MM.1S (cell line): ENCODE results near the gene CYP17A1.
A peak's percentile ranks its signal among the peaks of the same experiment; 100 is the strongest.

Source experiments
- DNase-seq: peaks from one replicate; pipeline ENCODE4 v3.0.0-alpha.2; 2015
- H2AFZ ChIP-seq: fragments of 300-600 bp; sonication (generic); 2 replicates; pipeline ENCODE4 v1.6.0; 2016; ENCODE audit warnings: antibody characterized with exemption, low read length
- H3F3A ChIP-seq: fragments of 300-600 bp; sonication (generic); 2 replicates; pipeline ENCODE4 v1.6.1; 2016; ENCODE audit warnings: mild to moderate bottlenecking, antibody characterized with exemption, low read length, moderate library complexity, mixed read lengths; ENCODE audit not compliant: insufficient read depth
- H3K27ac ChIP-seq: fragments of 300-600 bp; sonication (generic); 2 replicates; pipeline ENCODE4 v1.5.1; 2016; ENCODE audit warnings: mild to moderate bottlenecking, low read length
- H3K27me3 ChIP-seq: fragments of 300-600 bp; sonication (generic); replicated peaks from 2 replicates; pipeline ENCODE4 v1.6.0; 2016; ENCODE audit warnings: low read length; ENCODE audit not compliant: insufficient read depth
- H3K36me3 ChIP-seq: fragments of 300-600 bp; sonication (generic); replicated peaks from 2 replicates; pipeline ENCODE4 v1.6.1; 2016; ENCODE audit warnings: mild to moderate bottlenecking, low read length, mixed read lengths; ENCODE audit not compliant: insufficient read depth
- H3K4me1 ChIP-seq: fragments of 300-600 bp; sonication (generic); 2 replicates; pipeline ENCODE4 v1.6.1; 2016; ENCODE audit warnings: low read length, mixed read lengths
- H3K4me2 ChIP-seq: fragments of 300-600 bp; sonication (generic); 2 replicates; pipeline ENCODE4 v1.6.0; 2016; ENCODE audit warnings: low read depth, low read length
- H3K4me3 ChIP-seq: fragments of 300-600 bp; sonication (generic); 2 replicates; pipeline ENCODE4 v1.5.1; 2016; ENCODE audit warnings: low read length, mixed read lengths
- H3K79me2 ChIP-seq: fragments of 300-600 bp; sonication (generic); 2 replicates; pipeline ENCODE4 v1.6.1; 2016; ENCODE audit warnings: mixed run types, low read length, mixed read lengths
- H3K9ac ChIP-seq: fragments of 300-600 bp; sonication (generic); 2 replicates; pipeline ENCODE4 v1.6.1; 2016; ENCODE audit warnings: low read length, mixed read lengths
- H3K9me2 ChIP-seq: fragments of 300-600 bp; sonication (generic); replicated peaks from 2 replicates; pipeline ENCODE4 v1.6.1; 2016; ENCODE audit warnings: mild to moderate bottlenecking, low read length, mixed read lengths; ENCODE audit not compliant: insufficient read depth
- H3K9me3 ChIP-seq: fragments of 300-600 bp; sonication (generic); replicated peaks from 2 replicates; pipeline ENCODE4 v1.6.1; 2016; ENCODE audit warnings: mild to moderate bottlenecking, low read length, mixed read lengths; ENCODE audit not compliant: insufficient read depth
- H4K20me1 ChIP-seq: fragments of 300-600 bp; sonication (generic); 2 replicates; pipeline ENCODE4 v1.6.1; 2016; ENCODE audit warnings: mild to moderate bottlenecking, low read length, moderate library complexity, mixed read lengths; ENCODE audit not compliant: insufficient read depth
- EZH2 ChIP-seq: fragments of 300-600 bp; sonication (generic); optimal IDR thresholded peaks from 2 replicates; pipeline ENCODE3; 2017; ENCODE audit warnings: low read depth, mild to moderate bottlenecking, antibody characterized with exemption, low read length, mixed read lengths
- EZH2phosphoT487 ChIP-seq: fragments of 300-600 bp; sonication (generic); IDR thresholded peaks from 2 replicates; pipeline ENCODE4 v1.6.1; 2018; ENCODE audit warnings: antibody characterized with exemption, low read length
- TF ChIP-seq, protein P1 (sequence below): fragments of 300-600 bp; sonication (generic); IDR thresholded peaks from 2 replicates; pipeline ENCODE4 v1.5.1; 2016; ENCODE audit warnings: antibody characterized with exemption, low read length, mixed read lengths

CYP17A1 gene

DNA sequence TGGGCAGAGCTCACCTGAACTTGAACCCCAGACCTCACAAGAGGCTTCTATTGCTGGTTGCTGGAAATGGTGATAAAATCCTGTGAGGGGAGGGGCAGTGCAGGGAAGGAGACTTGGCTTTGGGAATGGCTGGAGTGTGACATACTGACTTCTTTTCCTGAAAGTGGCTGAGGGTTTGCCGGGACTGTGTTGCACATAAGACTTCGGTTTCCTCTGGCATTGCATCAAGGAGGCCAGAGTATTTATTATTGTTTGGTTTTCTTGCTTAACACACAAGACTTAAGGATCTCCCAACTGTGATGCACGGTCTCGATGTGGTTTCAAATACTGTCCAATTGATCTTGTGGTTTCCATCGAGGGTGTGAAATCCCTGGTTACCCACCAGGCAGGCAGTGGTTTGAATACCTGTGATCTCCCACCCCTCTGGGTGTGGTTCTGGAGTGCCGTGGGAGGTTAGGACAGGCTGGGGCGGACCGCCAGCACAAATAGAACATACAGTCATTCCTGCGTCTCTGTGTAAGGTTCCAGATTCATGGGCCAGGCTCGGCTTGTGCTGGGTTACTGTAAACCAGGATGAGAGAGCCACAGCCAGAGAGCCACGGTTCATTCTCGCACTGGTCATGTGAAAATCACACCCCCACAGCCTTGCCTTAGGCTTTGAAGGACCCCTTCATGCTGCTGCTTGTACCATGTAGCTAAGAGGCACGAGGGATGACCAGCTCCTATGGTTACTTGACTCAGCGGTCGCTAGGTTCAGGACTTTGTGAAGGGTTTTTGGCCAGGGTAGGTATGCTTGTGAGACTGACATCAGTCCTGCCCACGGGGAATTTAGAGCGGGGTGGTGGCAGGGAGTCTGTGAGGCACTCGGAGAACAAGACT lies 54.3 kb downstream of the CYP17A1 start:
- TF ChIP-seq EZH2phosphoT487 (no peak), EZH2 (no peak)
- TF ChIP-seq, protein P1, sequence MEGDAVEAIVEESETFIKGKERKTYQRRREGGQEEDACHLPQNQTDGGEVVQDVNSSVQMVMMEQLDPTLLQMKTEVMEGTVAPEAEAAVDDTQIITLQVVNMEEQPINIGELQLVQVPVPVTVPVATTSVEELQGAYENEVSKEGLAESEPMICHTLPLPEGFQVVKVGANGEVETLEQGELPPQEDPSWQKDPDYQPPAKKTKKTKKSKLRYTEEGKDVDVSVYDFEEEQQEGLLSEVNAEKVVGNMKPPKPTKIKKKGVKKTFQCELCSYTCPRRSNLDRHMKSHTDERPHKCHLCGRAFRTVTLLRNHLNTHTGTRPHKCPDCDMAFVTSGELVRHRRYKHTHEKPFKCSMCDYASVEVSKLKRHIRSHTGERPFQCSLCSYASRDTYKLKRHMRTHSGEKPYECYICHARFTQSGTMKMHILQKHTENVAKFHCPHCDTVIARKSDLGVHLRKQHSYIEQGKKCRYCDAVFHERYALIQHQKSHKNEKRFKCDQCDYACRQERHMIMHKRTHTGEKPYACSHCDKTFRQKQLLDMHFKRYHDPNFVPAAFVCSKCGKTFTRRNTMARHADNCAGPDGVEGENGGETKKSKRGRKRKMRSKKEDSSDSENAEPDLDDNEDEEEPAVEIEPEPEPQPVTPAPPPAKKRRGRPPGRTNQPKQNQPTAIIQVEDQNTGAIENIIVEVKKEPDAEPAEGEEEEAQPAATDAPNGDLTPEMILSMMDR = no peak

DNA sequence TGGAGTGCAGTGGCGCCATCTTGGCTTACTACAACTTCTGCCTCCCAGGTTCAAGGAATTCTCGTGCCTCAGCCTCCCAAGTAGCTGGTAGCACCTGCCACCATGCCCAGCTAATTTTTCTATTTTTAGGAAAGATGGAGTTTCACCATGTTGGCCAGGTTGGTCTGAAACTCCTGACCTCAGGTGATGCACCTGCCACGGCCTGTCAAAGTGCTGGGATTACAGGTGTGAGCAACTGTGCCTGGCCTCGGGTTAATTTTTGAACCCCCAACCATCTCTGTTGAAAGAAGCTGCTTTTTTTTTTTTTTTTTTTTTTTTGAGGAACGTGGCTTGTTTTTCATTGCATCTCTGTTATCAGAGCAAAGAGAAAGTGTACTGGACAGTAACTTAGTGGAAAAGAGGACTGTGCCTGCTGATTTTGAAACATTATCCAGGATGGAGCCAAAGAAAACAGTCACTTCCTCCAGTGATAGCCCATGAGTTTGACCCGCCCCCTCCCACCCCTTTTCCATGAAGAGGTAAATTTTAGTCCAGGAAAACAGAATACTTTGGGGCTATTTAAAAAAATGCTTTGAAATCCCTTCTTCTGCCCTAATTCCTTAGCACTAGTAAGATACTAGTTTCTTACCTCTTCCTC lies 55.2 kb downstream of the CYP17A1 start:
- no peaks in the 10 kb centered on the region for H3K9me3 ChIP-seq
- peaks cover 67% of the 10 kb centered on the region for H3K4me1 ChIP-seq
- DNase-seq = peak; percentile 89
- H3F3A ChIP-seq = peaks cover 44% of the 10 kb centered on the region
- no peaks in the 10 kb centered on the region for H3K27me3 ChIP-seq
- H4K20me1 ChIP-seq = no peaks in the 10 kb centered on the region
- TF ChIP-seq EZH2 (no peak), EZH2phosphoT487 (no peak)
- TF ChIP-seq, protein P1 = no peak
- H3K4me3 ChIP-seq = peak overlapping the region; percentile 15; the same call in 1 of the 2 replicates
- peak overlapping the region; percentile 99 for H3K27ac ChIP-seq
- H3K79me2 ChIP-seq = peaks cover 78% of the 10 kb centered on the region
- no peaks in the 10 kb centered on the region; the same call in 1 of the 2 replicates for H3K36me3 ChIP-seq
- no peaks in the 10 kb centered on the region for H3K9me2 ChIP-seq
- no peak overlapping the region for H2AFZ ChIP-seq
- peak overlapping the region; percentile 79 for H3K9ac ChIP-seq
- H3K4me2 ChIP-seq = peak overlapping the region; percentile 67; the same call in 1 of the 2 replicates

More for the DNA sequence above, 54.3 kb downstream of the CYP17A1 start:
- no peaks in the 10 kb centered on the region for H3K9me2 ChIP-seq
- DNase-seq = no peak
- peak overlapping the region; percentile 79 for H3K9ac ChIP-seq
- H3K27me3 ChIP-seq = no peaks in the 10 kb centered on the region
- H4K20me1 ChIP-seq = no peaks in the 10 kb centered on the region
- peak overlapping the region; percentile 15; the same call in 1 of the 2 replicates for H3K4me3 ChIP-seq
- H3K36me3 ChIP-seq = no peaks in the 10 kb centered on the region; the same call in 1 of the 2 replicates
- H2AFZ ChIP-seq = no peak overlapping the region
- peaks cover 59% of the 10 kb centered on the region for H3K4me1 ChIP-seq
- H3K4me2 ChIP-seq = peak overlapping the region; percentile 67; the same call in 1 of the 2 replicates
- peak overlapping the region; percentile 99 for H3K27ac ChIP-seq
- H3K9me3 ChIP-seq = no peaks in the 10 kb centered on the region
- H3F3A ChIP-seq = peaks cover 38% of the 10 kb centered on the region
- H3K79me2 ChIP-seq = peaks cover 79% of the 10 kb centered on the region

DNA sequence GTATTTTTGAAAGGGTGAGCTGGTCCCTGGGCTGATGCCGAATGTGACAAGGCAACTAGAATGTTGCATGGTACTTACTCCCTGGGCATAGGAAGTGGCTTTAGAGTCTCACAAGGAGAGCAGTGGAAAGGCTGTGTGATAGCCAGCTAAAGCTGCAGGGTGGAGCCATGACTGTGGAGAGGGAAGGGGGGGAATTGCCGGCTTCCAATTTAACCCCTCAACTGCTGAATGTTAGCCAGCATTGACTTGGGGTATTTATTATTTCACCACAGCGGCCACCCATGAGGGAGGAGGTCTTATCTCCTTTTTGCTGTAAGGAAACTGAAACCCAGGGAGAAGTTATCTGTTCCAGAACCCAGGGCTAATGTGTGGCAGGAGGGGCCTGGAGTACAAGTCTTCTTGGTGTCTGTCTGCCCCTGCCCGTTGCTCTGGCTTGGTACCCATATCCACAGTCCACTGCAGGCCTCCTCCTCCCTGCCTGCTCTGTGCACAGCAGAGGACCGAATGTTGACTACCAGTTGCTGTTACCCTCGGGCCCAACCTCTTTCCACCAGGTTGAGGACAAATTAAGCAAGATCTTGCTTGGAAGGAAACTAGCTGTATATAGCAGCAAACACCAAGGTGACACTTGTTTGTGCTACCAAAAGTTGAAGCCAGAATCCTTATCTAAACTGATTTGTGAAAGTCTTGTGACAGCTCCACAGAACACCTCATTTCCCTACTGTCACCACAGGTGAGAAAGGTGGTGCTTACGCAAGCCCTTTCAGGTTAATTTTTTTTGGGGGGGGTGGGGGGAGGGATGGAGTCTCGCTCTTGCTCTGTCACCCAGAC lies 55.9 kb downstream of the CYP17A1 start:
- Histone ChIP-seq H3K9me2 (no peaks in the 10 kb centered on the region), H3K27me3 (no peaks in the 10 kb centered on the region), H4K20me1 (no peaks in the 10 kb centered on the region), H3K27ac (peak overlapping the region; percentile 99), H3K9ac (peak overlapping the region; percentile 79), H3F3A (peaks cover 51% of the 10 kb centered on the region), H3K4me1 (peaks cover 70% of the 10 kb centered on the region), H3K4me3 (peak overlapping the region; percentile 33), H2AFZ (no peak overlapping the region), H3K36me3 (no peaks in the 10 kb centered on the region; the same call in 1 of the 2 replicates), H3K9me3 (no peaks in the 10 kb centered on the region), H3K79me2 (peaks cover 75% of the 10 kb centered on the region), H3K4me2 (peak overlapping the region; percentile 69)
- TF ChIP-seq EZH2 (no peak), EZH2phosphoT487 (no peak)
- TF ChIP-seq, protein P1 = no peak
- peak; percentile 92 for DNase-seq
